Ascending aorta (tissue), 2 donors: ENCODE results near the gene MUC3A. TPM values are rescaled to one million over a fixed set of nuclear protein-coding genes. Genes with fewer than 3 reads are reported as not detected.
"Not testable (repeated sequence)": the region's sequence is repeated elsewhere in the genome, so short reads cannot be mapped to it uniquely, and the experiment has no call there.

Source experiments
- DNase-seq, 2 donors: peaks; one replicate each; pipeline ENCODE4 v3.0.0-alpha.2; 2019; ENCODE audit warnings: low spot score in 2 of 2
- H3K27ac ChIP-seq, 2 donors: fragments of 200-600 bp; sonication (generic); one replicate each; pipeline ENCODE4 v1.5.1; 2016 to 2017; ENCODE audit warnings: mild to moderate bottlenecking in 1 of 2
- H3K27me3 ChIP-seq: fragments of 200-600 bp; sonication (generic); one replicate; pipeline ENCODE4 v1.5.1; 2017
- H3K36me3 ChIP-seq, 2 donors: fragments of 200-600 bp; sonication (generic); one replicate each; pipeline ENCODE4 v1.5.1; 2016
- H3K4me1 ChIP-seq, 2 donors: fragments of 200-600 bp; sonication (generic); one replicate each; pipeline ENCODE4 v1.5.1; 2016 to 2017; ENCODE audit warnings: mild to moderate bottlenecking in 1 of 2
- H3K4me3 ChIP-seq, 2 donors: fragments of 200-600 bp; sonication (generic); one replicate each; pipeline ENCODE4 v1.5.1; 2016 to 2017; ENCODE audit warnings: mild to moderate bottlenecking in 1 of 2
- H3K9me3 ChIP-seq, 2 donors: fragments of 200-600 bp; sonication (generic); one replicate each; pipeline ENCODE4 v1.5.1; 2016
- intact Hi-C: fragments of 100-400 bp; cut with DNase I; formaldehyde crosslinking; loops from one replicate; pipeline ENCODE4 v1.15.1; 2023
- total RNA-seq: library from RNA; depleted of rRNA; stranded (reverse); fragments of >200 nt; gene quantifications from one replicate; pipeline ENCODE4 v1.1.0, GENCODE V29; 2016
- TF ChIP-seq, protein P1 (sequence below), 3 experiments: fragments of 200-600 bp in 2 of 3; fragments of 450-650 bp in 1 of 3; sonication (generic) in 2 of 3; IDR thresholded peaks; one replicate each; pipeline ENCODE4 v1.5.1; 2016 to 2019; ENCODE audit warnings: antibody characterized with exemption in 3 of 3, mild to moderate bottlenecking in 1 of 3, moderate library complexity in 1 of 3

Gene MUC3A
- total RNA-seq, 1 donor from 2014 or later: not detected

DNA sequence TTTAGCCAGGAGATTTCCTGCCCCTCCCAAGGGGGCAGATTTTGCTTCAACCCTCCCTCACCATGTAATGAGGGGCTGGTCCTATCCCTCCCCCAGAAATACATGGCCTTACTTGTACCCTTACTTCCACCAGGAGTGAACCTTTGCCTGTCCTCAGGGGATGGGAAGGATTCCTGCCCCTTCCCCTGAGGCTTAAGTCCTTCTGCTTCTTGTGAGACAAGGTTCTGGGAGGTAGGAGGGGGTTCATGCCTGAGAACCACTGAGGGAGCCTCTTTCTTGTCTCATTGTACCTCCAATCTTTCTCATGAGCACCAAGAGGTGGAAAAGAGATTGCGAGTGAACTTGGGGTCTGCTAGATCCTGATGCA, 19.5 kb upstream of the MUC3A start:
- H3K36me3 ChIP-seq: no peaks in the 10 kb centered on the region
- no peak overlapping the region for H3K27ac ChIP-seq
- peaks cover 0 to 3% of the 10 kb centered on the region in 2 donors for H3K9me3 ChIP-seq
- TF ChIP-seq, protein P1, sequence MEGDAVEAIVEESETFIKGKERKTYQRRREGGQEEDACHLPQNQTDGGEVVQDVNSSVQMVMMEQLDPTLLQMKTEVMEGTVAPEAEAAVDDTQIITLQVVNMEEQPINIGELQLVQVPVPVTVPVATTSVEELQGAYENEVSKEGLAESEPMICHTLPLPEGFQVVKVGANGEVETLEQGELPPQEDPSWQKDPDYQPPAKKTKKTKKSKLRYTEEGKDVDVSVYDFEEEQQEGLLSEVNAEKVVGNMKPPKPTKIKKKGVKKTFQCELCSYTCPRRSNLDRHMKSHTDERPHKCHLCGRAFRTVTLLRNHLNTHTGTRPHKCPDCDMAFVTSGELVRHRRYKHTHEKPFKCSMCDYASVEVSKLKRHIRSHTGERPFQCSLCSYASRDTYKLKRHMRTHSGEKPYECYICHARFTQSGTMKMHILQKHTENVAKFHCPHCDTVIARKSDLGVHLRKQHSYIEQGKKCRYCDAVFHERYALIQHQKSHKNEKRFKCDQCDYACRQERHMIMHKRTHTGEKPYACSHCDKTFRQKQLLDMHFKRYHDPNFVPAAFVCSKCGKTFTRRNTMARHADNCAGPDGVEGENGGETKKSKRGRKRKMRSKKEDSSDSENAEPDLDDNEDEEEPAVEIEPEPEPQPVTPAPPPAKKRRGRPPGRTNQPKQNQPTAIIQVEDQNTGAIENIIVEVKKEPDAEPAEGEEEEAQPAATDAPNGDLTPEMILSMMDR (IDR thresholded peaks at IDR 0.05): no peak
- no peaks in the 10 kb centered on the region for H3K27me3 ChIP-seq
- no peak overlapping the region for H3K4me3 ChIP-seq
- intact Hi-C loops: no loop called here
- no peak for DNase-seq
- no peaks in the 10 kb centered on the region for H3K4me1 ChIP-seq

DNA sequence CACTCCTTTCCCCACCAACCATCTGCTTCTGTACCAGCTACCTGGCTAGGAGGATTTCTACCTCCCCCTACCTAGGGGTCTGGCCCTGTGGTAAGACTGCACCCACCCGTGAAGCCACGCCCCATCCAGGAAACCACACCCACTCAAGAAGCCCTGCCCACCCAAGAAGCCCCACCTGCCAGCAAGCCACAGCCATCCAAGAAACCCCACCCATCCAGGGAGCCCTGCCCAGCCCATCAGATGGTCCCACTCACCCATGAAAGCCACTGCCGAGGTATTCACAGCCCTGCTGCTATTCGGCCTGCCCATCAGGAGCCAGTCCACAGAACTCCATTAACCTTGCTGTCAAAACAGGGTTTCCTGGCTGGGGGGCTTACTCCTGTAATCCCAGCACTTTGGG, 15.6 kb upstream of the MUC3A start:
- Histone ChIP-seq H3K4me3 (no peak overlapping the region), H3K36me3 (no peaks in the 10 kb centered on the region), H3K9me3 (peaks cover 0 to 3% of the 10 kb centered on the region in 2 donors), H3K27me3 (no peaks in the 10 kb centered on the region), H3K27ac (no peak overlapping the region), H3K4me1 (no peaks in the 10 kb centered on the region)
- TF ChIP-seq, protein P1 (IDR thresholded peaks at IDR 0.05): no peak
- DNase-seq: no peak
- intact Hi-C loops: no loop called here

DNA sequence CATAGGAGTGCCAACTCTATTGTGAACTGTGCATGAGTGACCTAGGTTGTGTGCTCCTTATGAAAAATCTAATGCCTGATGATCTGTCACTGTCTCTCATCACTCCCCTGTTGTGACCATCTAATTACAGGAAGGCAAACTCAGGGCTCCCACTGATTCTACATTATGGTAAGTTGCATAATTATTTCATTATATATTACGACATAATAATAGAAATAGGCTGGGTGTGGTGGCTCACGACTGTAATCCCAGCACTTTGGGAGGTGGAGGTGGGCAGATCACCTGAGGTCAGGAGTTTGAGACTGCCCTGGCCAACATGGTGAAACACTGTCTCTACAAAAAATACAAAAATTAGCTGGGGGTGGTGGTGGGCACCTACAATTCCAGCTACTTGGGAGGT, 14.0 kb upstream of the MUC3A start:
- H3K9me3 ChIP-seq, H3K27ac ChIP-seq, DNase-seq, intact Hi-C loops, H3K36me3 ChIP-seq, H3K4me3 ChIP-seq, H3K27me3 ChIP-seq, H3K4me1 ChIP-seq: not testable (repeated sequence)

DNA sequence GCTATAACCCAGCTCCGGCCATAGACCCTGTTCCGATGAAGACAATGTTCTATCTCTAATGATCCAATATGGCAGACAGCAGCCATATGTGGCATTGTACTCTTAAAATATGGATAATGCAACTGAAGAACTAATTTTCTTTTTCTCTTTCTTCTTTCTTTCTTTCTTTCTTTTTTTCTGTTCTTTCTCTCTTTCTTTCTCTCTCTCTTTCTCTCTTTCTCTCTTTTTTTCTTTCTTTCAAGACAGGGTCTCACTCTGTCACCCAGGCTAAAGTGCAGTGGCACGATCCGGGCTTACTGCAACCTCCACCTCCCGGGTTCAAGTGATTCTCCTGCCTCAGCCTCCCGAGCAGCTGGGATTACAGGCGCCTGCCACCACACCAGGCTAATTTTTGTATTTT, 13.2 kb upstream of the MUC3A start:
- intact Hi-C loops, H3K36me3 ChIP-seq, H3K27me3 ChIP-seq, H3K27ac ChIP-seq, H3K9me3 ChIP-seq, DNase-seq, H3K4me3 ChIP-seq, H3K4me1 ChIP-seq: not testable (repeated sequence)

DNA sequence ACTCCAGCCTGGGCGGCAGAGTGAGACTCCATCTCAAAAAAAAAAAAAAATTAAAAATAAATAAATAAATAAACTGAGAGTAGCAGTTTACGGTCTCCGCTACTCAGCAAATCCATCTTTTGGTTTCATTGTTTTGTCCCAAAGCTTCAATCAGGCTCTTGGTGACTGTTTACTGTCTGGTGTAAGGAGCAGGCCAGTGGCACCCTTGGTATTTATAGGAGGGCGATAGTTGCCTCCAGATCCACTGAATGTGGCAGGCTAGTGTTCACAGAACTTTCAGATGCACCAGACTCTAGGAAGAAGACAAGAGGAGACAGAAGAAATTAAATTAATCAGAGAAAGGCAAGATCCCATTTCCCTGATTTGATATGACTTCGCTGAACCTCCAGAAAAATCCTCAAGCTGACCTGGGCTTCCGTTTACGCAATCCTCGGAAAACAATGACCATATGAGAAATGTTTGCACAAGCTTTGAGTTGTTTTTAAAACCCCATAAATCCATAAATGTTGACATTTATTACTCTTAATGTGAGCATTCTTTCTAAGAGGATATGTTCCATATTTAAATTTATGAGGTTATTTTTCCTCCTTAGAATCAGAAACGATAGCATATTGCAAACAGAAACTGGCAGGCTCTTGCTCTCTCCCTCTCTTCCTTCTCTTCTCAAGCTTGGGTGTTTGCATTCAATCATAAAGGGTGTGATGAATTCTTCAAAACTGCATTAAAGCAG, 7.1 kb upstream of the MUC3A start:
- Histone ChIP-seq H3K4me1 (no peaks in the 10 kb centered on the region), H3K36me3 (no peaks in the 10 kb centered on the region), H3K27ac (no peak overlapping the region), H3K4me3 (no peak overlapping the region), H3K27me3 (no peaks in the 10 kb centered on the region), H3K9me3 (no peaks in the 10 kb centered on the region)
- no peak for DNase-seq
- TF ChIP-seq, protein P1 (IDR thresholded peaks at IDR 0.05): no peak
- intact Hi-C loops: no loop called here

DNA sequence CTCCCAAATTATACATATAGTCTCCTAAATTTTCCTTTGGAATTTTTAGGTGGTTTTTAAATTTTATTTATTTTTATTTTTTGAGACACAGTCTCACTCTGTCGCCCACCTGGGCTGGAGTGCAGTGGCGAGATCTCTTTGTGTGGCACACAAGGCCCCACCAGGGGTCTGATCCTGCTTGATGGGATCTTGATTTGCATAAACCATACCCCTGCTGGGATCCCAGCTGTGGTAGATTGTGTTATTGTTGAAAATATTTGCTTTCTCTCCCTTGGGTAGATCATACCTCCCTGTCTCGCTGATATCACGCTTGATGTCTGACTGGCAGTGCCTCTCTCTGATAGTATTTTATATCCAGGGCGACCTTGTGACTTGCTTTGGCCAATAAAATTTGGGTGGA, 5.6 kb upstream of the MUC3A start:
- intact Hi-C loops: no loop called here
- Histone ChIP-seq H3K4me1 (no peaks in the 10 kb centered on the region), H3K27ac (no peak overlapping the region), H3K27me3 (no peaks in the 10 kb centered on the region), H3K4me3 (no peak overlapping the region), H3K9me3 (no peaks in the 10 kb centered on the region), H3K36me3 (no peaks in the 10 kb centered on the region)
- no peak for DNase-seq
- TF ChIP-seq, protein P1 (IDR thresholded peaks at IDR 0.05): no peak

DNA sequence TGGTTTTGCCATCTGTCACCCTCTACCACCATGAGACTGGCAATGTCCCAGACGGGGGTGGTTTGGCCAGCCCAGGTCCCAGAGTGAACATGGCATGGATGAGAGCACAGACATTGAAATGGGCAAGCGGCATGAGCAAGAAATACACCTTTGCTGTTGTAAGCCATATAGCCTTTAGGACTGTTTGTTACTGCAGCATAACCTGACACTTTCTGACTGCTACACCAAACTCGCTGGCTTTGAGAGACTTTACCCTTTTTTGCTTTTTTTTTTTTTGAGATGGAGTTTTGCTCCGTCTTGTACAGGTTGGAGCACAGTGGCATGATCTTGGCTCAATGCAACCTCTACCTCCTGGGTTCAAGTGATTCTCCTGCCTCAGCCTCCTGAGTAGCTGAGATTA, 5.2 kb upstream of the MUC3A start:
- H3K27me3 ChIP-seq: no peaks in the 10 kb centered on the region
- H3K9me3 ChIP-seq: no peaks in the 10 kb centered on the region
- H3K4me1 ChIP-seq: no peaks in the 10 kb centered on the region
- intact Hi-C loops: no loop called here
- DNase-seq: no peak
- TF ChIP-seq, protein P1 (IDR thresholded peaks at IDR 0.05): no peak
- no peak overlapping the region for H3K27ac ChIP-seq
- no peaks in the 10 kb centered on the region for H3K36me3 ChIP-seq
- H3K4me3 ChIP-seq: no peak overlapping the region
